GM19239 (cell line): Measurements from ENCODE around the gene KRT14.
"Not testable (repeated sequence)": the region's sequence is repeated elsewhere in the genome, so short reads cannot be mapped to it uniquely, and the experiment has no call there.

Source experiments
- DNase-seq: peaks from one replicate; pipeline ENCODE4 v3.0.0; 2011; ENCODE audit warnings: low spot score; ENCODE audit not compliant: insufficient read length
- FAIRE-seq: peaks from 2 replicates; lab custom pipeline; 2011; peaks lifted over from hg19 to GRCh38; lab: Jason Lieb, UNC

The KRT14 gene

GRCh38 chr17:41586863-41587495 is at the start of gene KRT14:
KRT14 (minus strand) TSS chr17:41586895; CDS start chr17:41586834, 61 bp downstream.
- no peak for DNase-seq
- FAIRE-seq, result no peak

DNA sequence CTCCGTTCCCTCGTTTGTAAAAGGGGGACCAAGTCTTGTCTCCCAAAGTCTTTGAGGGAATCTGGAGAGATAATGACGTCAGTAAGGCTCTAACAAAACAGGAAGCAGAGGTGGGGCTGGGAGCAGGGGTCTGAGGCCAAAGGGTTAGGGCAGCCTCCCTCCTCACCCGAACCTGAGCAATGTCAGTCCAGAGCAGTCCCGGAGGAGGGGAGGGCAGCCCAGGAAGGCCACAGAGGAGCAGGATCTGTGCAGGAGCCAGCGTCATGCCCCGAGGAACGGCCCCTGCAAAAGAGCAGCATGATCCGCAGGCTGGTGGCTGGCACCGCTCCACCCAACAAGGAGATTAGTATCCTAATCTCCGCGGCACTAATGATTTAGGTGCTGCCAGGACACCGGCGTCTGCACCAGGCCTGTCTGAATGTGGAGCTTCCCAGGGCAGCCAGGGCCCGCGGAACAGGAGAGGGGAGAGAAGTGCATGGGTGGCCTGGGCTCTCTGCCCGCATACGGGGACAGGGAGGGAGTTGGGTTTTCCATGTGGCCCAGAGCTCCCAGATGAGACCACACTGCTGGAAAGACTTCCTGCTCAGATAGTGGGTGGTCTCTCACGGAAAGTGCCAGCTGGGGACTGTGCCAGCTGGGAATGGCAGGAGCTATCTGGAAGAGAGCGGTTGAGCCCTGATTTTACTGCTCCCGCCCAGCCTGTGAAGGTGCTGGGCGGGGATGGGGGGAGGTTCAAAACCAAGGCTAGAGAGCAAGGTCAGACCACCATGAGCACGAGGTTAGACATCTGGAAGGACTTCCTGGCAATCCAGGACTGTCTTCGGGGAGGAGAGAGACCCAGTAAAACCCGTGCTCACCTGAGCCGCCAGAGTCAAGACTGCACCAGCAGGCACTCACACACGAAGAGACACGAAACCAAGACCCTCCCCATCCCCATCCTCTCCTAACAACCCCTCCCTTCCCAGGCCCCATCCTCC is 48.7 kb upstream of the KRT14 start:
- DNase-seq (no peak), FAIRE-seq (no peak)

- FAIRE-seq (no peak), DNase-seq (no peak)
These were observed 47.9 kb upstream of the KRT14 start for GRCh38 chr17:41634639-41635038.

DNA sequence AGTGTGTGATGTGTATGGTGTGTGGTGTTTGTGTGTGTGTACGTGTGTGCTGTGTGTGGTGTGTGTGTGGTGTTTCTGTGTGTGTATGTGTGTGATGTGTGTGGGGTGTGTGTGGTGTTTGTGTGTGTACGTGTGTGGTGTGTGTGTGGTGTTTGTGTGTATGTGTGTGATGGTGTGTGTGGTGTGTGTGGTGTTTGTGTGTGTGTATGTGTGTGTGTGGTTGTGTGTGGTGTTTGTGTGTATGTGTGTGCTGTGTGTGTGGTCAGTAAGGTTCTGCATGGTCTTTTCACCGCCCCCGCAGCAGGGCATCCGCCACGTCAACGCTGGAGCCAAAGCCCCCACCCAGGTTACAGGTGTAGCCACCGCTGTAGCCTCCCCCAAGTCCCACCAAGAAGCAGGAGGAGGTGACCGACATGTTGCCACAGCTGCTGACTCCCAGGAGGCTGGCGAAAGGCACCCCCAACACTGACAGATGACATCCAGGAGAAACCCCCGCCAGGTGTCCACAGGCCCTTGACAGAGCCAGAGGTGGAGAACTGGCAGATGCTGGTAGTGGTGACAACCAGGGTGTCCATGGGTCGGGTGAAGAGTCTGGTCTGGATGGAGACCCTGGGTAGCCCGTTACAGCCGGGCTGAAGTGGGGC is 47.0 kb upstream of the KRT14 start:
- FAIRE-seq (peak; percentile 18), DNase-seq (no peak)

DNA sequence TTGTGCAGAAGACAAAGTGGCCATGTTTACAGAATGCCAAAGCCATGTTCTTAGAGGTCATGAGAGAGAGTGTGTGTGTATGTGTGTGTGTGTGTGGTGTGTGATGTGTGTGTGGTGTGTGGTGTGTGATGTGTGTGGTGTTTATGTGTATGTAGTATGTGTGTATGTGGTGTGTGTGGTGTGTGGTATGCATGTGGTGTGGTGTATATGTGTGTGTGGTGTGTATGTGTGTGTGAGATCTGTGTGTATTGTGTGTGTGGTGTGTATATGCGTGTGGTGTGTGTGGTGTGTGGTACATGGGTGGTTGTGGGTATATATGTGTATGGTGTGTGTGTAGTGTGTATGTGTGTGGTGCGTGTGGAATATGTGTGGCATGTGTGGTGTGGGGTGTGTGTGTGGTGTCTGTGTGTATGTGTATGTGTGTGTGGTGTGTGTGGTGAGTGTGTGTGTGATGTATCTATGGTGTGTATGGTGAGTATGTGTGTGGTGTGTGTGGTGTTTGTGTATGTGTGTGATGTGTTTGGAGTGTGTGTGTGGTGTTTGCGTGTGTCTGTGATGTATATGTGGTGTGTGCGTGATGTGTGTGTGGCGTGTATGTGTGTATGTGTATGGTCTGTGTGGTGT is 45.9 kb upstream of the KRT14 start:
- DNase-seq (no peak), FAIRE-seq (no peak)

DNA sequence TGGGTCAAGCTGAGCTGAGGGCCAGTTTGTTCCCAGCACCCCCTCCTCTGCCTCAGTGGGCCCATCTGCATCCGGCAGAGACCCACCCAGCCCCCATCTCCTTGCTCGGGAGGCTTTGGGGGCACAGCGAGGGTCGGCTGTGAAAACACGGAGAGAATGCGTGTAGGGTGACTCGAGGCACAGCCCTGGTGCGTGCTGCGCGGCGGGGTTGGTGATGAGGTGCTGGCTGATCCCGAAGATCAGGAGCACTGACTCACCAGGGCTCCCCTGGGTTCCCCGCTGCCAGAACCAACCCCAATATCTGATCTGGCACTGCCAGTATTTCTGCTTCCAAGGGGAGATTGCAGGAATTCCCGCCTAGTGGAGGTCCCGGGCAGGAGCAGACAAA is 45.2 kb upstream of the KRT14 start:
- no peak for FAIRE-seq
- DNase-seq, result no peak

DNA sequence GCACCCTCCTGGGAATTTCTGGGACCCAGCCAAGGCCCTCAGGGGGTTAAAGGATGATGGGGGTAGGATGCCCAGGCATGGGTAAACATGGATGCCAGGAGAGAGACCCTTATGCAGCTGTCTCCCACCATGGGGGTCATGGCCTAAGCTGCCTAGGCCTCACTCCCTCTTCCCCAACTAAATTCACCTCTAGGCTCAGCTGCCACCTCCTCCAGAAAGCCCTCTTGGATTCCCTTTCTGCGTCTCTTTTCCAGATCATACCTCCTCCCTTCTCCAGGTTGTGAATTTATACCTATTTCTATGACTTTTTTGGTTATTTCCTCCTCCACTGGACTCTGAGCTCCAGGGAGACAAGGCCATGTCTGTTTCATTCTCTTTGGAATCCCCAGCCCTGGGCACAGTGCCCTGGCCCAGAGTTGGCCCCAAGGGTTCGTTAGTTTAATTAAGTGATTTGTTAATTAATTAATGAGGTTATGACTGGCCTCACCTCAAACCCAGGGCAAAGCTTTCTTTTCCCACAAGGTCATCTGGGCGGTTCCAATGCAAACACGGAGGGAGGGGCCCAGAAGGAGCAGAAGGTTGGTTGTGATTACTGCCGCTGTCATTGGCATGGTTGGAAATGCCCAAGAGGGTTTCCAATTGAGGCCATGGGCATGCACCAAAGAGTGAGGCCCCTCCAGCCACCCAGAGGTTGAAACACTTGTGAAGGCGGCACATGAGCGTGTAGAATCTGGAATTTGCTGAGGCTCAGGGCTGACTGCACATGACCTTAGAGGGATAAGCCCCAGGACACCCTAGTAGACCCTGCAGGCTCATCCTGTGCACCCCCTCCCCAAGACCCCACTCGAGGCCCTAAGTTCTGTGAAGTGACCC is 44.6 kb upstream of the KRT14 start:
- DNase-seq (no peak), FAIRE-seq (no peak)

- DNase-seq (no peak), FAIRE-seq (no peak)
These were observed 43.4 kb upstream of the KRT14 start for GRCh38 chr17:41629826-41630670.

DNA sequence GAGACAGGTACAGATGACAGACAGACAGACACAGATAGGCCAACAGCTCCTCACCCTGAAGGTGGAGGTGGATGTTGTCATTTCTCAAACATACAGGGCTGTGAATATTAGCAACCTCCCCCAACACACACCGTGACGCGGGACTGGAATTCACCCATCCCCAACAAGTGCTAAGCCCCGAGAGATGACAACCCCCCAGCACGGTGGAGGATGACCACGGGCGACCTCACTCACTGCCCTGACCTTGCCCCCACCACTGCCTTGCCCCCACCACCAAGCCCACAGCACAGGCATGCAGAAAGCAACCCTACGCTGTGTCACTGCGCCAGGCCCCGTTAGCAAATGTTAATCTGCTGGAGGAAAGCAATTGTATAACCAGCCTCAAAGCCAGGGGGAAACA is 42.6 kb upstream of the KRT14 start:
- FAIRE-seq (no peak), DNase-seq (no peak)

GRCh38 chr17:41628621-41629255 is 42.0 kb upstream of the KRT14 start:
- DNase-seq, FAIRE-seq: not testable (repeated sequence)

GRCh38 chr17:41628073-41628370 is 41.3 kb upstream of the KRT14 start:
- FAIRE-seq, DNase-seq: not testable (repeated sequence)

DNA sequence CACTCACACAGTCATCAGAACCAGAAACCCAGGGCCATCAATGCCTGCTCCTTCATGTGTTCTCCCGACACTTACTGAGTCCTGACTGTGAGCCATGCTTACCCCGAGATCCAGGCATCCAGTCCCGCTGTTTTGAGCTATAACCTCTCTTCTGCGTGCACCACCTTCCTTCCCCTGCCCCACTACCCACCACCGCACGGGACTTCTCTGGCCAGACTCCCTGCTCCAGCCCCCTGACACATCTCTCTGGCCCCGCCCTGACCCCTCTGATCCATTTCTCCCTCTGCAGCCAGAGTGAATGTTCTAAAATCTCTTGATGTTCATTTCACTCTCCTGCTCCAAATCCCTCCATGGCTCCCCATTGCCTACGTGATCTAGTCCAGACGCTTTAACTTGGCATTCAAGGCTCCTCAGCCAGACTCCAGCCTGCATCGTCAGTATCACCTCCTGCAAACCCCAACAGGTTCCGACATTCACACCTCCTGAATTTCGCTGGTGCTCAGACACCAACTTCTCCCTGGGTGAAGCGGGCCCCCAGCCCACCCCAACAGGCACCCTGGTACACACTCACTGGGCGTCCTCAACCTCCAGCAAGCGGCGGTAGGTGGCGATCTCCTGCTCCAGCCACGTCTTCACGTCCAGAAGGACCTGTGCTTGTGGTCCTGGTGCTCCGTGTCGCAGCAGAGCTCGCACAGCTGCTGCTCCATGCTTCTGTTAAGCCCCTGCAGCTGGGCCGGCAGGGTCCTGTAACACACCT is 40.8 kb upstream of the KRT14 start:
- FAIRE-seq, result no peak
- DNase-seq, result no peak

- DNase-seq, FAIRE-seq: not testable (repeated sequence)
These were observed 40.2 kb upstream of the KRT14 start for GRCh38 chr17:41626914-41627295.

DNA sequence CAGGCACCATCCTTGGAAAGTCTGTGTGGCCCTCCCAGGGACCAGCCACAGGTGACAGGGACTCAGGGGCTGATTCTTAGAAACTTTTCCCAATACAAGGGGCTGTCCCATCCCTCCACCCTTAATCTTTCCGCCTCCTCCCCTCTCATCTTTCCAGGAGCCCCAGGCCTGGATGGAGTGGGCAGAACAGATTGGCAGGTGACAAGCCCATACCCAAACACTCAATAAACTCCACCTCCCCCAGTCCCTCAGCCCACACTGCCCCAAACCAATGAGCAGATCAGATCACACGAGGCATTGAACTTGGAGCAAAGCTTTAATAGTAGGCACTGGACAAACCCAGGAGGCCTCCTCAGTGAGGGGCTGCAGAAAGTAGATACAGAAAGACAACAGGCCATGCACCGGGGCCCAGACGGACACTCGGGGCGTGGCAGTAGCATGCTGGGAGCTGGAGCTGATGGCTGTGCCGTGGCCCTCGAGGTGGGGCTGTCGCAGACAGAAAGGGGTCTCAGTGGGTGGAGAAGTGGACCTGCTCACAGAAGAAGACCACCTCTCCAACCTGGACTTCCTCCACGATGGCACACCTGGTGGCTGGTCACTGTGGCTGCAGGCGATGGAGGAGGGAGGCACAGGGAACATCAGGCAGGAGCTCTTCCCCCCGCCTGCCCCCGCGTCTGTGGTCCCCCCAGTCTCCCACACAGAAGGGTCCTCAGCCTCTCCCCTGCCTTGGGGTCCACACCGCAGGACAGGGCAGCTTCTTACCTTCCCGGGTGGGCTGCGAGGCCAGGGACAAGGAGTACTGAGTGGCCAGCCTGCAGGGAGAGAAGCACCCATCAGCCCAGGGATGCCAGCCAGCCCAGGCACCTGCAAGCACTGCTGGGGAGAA is 39.6 kb upstream of the KRT14 start:
- not testable (repeated sequence) for FAIRE-seq

GRCh38 chr17:41625602-41626001 is 38.9 kb upstream of the KRT14 start:
- no peak for FAIRE-seq
- DNase-seq, result no peak

More for the DNA sequence above, 39.6 kb upstream of the KRT14 start:
- not testable (repeated sequence) for DNase-seq

- no peak for DNase-seq
- FAIRE-seq, result no peak
These were observed 37.8 kb upstream of the KRT14 start, which contains the start of gene KRT17 for GRCh38 chr17:41624208-41625101. KRT17 (minus strand) TSS chr17:41624575; CDS start chr17:41624509, 66 bp downstream.
